OCI-LY7 (cell line): ENCODE data around the gene ZBTB42.
A peak's percentile ranks its signal among the peaks of the same experiment; 100 is the strongest.

Source experiments
- EZH2phosphoT487 ChIP-seq: fragments of 200-600 bp; sonication (generic); IDR thresholded peaks from 2 replicates; pipeline ENCODE4 v1.6.1; 2018; ENCODE audit warnings: low read depth, borderline replicate concordance, mild to moderate bottlenecking, mixed run types, antibody characterized with exemption, low read length, moderate library complexity, mixed read lengths
- TF ChIP-seq, protein P1 (sequence below): fragments of 200-600 bp; sonication (generic); conservative IDR thresholded peaks from 2 replicates; pipeline ENCODE4 v1.5.1; 2014; ENCODE audit warnings: mild to moderate bottlenecking, antibody characterized with exemption, low read length, moderate library complexity, mixed read lengths

DNA sequence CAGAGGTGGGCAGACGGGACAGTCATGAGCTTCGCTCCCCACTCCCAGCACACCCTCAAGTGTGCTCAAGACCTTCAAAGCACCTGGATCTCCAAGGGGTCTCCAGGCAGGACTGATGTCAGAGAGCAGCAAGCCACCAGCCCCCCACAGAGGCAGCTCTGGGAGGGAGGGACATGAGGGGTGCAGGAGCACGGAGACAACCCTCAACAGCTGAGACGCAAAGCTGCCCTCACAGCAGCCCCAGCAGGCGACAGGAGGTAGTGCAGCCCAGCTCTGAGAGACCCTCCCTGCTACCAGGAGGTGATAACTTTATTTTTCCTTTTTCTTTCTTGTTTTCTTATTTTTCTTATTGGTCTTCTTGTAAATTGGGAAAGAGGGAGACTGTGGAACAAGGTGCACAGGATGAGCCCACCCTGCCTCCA is 30.0 kb upstream of the ZBTB42 start:
- TF ChIP-seq, protein P1, sequence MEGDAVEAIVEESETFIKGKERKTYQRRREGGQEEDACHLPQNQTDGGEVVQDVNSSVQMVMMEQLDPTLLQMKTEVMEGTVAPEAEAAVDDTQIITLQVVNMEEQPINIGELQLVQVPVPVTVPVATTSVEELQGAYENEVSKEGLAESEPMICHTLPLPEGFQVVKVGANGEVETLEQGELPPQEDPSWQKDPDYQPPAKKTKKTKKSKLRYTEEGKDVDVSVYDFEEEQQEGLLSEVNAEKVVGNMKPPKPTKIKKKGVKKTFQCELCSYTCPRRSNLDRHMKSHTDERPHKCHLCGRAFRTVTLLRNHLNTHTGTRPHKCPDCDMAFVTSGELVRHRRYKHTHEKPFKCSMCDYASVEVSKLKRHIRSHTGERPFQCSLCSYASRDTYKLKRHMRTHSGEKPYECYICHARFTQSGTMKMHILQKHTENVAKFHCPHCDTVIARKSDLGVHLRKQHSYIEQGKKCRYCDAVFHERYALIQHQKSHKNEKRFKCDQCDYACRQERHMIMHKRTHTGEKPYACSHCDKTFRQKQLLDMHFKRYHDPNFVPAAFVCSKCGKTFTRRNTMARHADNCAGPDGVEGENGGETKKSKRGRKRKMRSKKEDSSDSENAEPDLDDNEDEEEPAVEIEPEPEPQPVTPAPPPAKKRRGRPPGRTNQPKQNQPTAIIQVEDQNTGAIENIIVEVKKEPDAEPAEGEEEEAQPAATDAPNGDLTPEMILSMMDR = peak; percentile 72
- TF ChIP-seq EZH2phosphoT487 = no peak
